Measurements from ENCODE around the gene ZCCHC8.

GRCh38 chr12:122449317-122449716, 51.4 kb downstream of the ZCCHC8 start:
- no peak for TF ChIP-seq CTCF (IDR thresholded peaks at IDR 0.05)
- no peak for TF ChIP-seq POLR2A (IDR thresholded peaks at IDR 0.05)
